Spleen (tissue), 7 donors: ENCODE measurements around the gene CDK19.

Experiments used
- POLR2A ChIP-seq, 3 donors: fragments of 450-650 bp; IDR thresholded peaks; one replicate each; pipeline ENCODE4 v1.5.1; 2017; ENCODE audit warnings: antibody characterized with exemption in 3 of 3, mild to moderate bottlenecking in 1 of 3
- POLR2AphosphoS5 ChIP-seq, 3 donors: sonication (generic); formaldehyde crosslinking; IDR thresholded peaks; one replicate each; pipeline ENCODE4 v1.5.1; 2017; ENCODE audit warnings: antibody characterized with exemption in 3 of 3
- TF ChIP-seq, protein P1 (sequence below), 11 experiments: fragments of 200-600 bp in 7 of 11; fragments of 450-650 bp in 4 of 11; sonication (generic) in 4 of 11; IDR thresholded peaks in 8 of 11; conservative IDR thresholded peaks in 3 of 11; 1 replicate in 7 of 11; 2 replicates in 4 of 11; pipeline versions ENCODE4 v1.4.0 to v1.8.0; 2016 to 2021; ENCODE audit warnings: antibody characterized with exemption in 11 of 11, inconsistent platforms in 4 of 11, mild to moderate bottlenecking in 1 of 11
- donor health status: DM: no; HTN: no; CAD: no; lungs with moderate emphysema.
- donor health status: DM: no; HTN: no; CAD: no.
- donor health status: DM: no; HTN: no; CAD: no.

DNA sequence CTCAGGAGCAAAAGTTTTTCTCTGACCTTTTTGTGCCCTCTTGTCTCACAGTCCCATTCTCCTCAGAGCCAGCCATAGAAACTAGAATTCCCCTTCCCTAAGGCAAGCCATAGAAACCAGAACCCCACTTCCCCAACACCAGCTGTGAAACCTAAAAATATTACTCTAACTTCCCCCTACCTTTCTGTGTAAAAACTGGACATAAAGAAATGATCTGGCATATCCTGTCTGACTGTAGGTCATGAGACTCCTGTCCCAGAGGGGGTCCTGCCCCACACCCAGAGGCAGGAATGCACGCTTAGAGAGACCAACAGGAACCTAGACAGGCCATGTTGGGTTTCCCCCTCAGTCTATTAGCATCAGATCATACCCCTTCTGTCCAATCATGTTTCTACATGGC is 198.2 kb downstream of the CDK19 start:
- TF ChIP-seq POLR2A (IDR thresholded peaks at IDR 0.05) = no peak
- TF ChIP-seq, protein P1, sequence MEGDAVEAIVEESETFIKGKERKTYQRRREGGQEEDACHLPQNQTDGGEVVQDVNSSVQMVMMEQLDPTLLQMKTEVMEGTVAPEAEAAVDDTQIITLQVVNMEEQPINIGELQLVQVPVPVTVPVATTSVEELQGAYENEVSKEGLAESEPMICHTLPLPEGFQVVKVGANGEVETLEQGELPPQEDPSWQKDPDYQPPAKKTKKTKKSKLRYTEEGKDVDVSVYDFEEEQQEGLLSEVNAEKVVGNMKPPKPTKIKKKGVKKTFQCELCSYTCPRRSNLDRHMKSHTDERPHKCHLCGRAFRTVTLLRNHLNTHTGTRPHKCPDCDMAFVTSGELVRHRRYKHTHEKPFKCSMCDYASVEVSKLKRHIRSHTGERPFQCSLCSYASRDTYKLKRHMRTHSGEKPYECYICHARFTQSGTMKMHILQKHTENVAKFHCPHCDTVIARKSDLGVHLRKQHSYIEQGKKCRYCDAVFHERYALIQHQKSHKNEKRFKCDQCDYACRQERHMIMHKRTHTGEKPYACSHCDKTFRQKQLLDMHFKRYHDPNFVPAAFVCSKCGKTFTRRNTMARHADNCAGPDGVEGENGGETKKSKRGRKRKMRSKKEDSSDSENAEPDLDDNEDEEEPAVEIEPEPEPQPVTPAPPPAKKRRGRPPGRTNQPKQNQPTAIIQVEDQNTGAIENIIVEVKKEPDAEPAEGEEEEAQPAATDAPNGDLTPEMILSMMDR (IDR thresholded peaks at IDR 0.05 in 8 of 11, conservative IDR thresholded peaks at IDR 0.05 in 3 of 11) = no peak
- TF ChIP-seq POLR2AphosphoS5 (IDR thresholded peaks at IDR 0.05) = no peak
